ENCODE measurements around the gene NLRC5.

GRCh38 chr16:56950455-56950854 lies 38.9 kb upstream of the NLRC5 start:
- no peak for TF ChIP-seq CTCF (IDR thresholded peaks at IDR 0.05)
- TF ChIP-seq EP300 (IDR thresholded peaks at IDR 0.05) = no peak
- TF ChIP-seq POLR2A (IDR thresholded peaks at IDR 0.05) = no peak
